ENCODE results near the gene CUEDC1.
"Not testable (repeated sequence)": the region's sequence is repeated elsewhere in the genome, so short reads cannot be mapped to it uniquely, and the experiment has no call there.

The CUEDC1 gene

DNA sequence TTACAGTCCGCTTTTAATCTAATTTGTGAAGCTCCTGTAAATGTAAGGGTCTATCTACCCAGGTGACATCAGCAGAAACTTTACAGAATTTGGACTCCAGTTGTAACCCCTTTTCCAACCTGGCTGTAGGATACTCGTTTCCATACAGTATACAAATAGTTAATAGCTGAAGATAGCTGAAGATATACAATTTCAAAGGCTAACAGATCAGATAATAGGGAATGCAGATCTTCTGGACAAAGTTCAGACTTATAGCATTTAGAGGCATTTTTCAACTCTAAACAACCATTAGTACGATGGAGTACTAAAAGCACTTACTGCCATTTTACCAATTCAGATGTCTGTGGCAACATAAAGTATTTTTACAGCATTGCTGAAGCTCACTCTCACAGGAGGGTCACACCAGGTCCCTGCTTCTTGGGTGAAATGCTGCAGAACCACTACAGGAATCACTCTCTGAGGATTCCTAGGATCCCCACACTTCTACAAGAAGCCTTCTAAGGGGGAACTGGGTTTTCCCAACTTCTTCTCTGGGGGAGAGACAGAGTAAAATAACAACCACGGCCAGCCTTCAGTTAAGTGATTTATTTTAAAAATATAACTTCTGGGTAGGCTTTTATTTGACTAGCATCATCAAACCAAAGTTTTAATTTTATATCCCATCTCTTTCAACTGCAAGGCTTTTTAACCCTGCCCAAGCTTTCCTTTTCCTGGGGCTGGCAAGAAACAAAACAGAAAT lies 29.9 kb upstream of the CUEDC1 start:
- DNase-seq, result no peak

DNA sequence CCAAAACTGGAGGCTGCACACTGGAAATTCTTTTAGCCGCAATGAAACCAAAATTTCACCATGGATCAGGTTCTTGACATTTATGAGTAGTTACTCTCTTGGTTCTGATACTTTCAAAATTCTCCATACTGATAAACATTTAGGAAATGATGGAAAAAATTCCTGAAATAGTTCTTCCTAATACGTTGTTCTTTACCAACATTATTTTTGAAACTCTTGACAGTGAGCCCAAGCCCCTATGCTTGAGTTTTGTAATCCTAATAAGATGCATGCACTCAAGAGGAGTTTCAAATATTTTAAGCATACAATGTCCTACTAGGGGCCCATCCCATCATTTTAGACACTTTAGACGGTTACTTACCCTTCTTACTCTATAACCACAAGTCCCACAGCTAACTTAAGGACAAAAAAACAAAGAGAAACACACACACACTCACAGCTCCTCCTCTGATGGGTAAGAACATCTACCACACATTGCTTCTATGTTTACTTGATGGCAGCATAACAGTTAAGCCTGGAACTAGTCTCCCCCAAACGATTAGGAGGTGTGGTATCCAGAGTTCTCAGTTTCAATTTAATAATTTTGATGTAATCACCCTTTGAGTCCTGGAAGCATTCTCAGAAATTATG lies 29.2 kb upstream of the CUEDC1 start:
- no peak for DNase-seq

- DNase-seq, result no peak
These were observed 28.2 kb upstream of the CUEDC1 start for GRCh38 chr17:57983446-57983845.

DNA sequence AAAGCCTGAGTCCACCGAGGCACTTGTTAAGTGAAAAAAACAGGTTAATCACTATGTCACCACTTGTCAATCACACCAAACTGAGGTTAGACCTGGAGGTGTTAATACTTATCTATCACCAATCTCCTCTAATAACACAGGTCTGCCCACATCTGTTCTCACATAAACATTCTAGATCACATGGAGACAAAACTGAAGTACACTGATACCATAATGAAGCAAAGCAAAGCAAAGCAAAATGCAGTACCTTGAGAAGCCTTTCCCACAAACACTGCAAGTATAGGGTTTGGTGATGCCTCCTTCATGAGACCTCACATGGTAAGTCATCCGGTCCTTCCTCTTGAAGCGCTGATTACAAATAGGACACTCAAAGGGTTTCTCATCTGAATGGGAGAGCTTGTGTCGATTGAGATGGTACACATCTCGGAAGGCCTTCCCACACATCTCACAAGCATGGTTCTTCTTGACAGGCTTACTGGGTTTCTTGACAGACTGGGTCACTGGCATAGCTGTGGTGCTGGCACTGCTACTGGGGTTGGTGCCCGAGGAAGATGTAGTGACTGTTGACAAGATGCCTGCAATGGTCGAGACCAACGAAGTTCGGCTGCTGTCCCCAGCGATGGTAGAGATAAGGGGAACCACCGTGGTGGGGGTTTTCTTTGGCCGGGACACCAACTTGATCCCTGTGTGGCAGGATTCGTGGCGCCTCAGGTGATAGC lies 27.4 kb upstream of the CUEDC1 start:
- no peak for DNase-seq

GRCh38 chr17:57980522-57980921 lies 25.3 kb upstream of the CUEDC1 start:
- DNase-seq, result no peak

DNA sequence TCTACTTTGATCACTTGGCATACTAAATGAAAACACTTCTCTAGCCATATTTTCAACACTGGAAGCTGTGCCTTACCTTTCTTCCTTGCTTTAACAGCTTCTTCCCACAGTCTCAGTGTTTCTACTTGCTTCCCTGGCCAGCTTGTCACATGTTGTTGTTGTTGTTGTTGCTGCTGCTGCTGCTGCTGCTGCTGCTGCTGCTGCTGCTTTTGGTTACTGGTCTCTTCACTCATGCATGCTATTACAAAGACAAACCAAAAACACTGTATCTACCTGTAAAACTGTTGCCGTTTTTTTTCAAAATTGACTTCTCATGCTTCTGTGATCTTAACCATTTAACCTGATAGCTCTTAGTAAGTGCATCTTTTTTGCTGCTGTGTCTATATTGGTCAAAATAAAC lies 23.9 kb upstream of the CUEDC1 start:
- DNase-seq, result no peak

DNA sequence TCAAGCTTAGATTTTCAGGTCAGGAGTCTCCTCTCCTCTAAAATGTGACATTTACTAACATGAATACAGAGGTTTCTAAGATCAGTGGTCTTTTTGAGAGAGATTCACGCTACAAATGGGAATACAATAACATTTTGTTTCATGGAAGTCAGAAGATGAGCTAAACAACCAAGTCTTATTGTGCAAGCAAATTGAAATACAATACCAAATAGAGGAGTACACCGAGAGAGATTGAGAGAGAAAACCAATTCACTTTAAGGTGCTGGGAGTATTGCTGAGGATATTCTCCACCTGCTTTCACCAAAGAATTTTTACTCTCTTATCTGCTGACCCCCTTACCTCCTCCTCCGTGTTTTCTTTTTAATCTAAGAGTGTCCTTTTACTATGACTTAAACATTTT lies 21.4 kb upstream of the CUEDC1 start:
- DNase-seq, result no peak

DNA sequence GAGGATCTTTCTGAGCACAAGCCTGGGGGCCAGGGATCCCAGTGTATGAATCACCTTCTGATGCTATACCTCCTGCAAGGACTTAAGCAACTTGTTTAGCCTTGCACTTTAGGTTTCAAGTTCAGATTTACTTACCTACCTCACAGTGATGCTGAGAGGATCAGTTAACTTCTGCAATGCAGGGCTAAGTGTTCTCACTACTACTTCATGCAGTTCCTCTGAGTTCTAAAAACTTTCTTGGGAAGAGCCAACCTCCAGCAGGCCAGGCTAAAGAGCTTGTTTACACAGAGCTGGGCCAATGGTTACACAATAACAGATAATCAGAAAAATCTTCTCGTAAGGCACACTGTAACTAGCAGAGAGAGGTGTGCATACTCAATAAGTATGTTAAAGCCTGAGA lies 19.8 kb upstream of the CUEDC1 start:
- DNase-seq, result no peak

DNA sequence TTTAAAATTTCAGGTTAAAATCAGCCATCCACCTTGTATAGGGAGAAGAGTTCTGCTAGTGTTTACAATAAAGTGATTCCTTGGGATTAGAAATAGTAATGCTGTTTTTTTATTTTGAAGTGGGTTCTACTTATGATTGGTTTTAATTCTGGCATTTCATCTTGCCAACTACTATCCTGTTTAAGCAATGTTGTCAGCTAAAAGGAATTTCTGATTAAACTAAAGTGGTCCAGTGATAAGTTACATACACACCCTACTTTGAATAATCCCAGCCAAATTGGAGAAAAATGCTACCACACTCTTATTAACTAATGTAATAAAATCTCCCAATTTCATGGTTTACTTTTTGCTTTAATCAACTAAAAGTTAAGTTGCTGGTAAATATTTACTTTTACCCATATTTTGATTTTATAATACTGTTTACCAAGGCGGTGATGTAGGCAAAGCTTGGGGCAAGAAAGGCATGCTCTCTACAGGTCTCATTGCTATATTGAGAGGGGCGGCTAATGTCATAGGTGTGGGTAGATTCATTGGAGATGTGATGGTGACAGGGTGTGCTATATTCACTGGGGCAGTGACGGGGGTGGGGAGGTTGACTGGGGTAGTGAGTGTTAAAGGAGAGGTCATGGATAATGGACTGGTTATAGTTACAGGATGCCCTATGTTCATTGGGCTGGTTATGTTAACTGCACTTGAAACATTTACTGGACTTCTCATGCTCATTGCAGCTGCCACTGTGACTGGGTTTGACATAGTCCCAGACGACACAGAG lies 19.0 kb upstream of the CUEDC1 start:
- DNase-seq, result not testable (repeated sequence)

- no peak for DNase-seq
These were observed 16.9 kb upstream of the CUEDC1 start for GRCh38 chr17:57972151-57972550.

- DNase-seq, result no peak
These were observed 16.4 kb upstream of the CUEDC1 start for GRCh38 chr17:57971572-57971971.

DNA sequence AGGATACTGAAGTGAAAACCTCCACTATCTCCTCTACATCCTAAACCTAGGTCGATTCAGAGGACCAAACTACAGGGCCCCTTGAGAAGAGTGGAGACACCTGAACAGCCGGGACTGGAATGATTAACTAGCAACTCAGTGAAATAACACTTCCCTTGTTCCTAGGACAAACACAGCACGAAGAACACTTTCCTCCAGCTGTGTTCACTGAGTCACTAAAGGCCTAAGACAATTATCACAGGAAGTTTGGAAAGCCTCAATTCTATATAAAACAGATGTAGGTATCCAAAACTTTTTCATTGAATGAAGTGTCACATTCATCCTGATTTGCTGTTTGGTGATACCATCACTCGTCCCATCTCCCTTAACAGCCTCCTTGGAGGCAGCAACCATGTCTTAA lies 15.5 kb upstream of the CUEDC1 start:
- DNase-seq, result no peak

DNA sequence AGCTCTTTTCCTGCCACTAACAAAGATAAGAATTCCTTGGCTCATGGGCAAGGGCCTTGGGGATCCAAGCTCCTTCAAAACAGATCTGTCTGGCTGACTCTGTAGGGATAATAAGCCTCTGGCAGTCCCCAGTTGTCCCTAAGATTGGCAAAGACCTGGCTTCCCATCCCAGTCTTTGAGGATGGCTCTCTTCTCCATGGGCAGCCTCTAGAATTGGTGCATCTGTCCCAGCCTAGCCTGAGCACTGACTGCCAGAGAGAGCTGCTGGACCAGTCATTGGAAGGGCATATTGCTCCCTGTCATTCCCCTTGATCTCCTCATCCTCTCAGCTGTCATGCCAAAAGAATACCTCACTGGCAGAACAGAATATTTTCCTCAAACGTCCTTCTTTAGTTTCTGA lies 13.2 kb upstream of the CUEDC1 start:
- no peak for DNase-seq

DNA sequence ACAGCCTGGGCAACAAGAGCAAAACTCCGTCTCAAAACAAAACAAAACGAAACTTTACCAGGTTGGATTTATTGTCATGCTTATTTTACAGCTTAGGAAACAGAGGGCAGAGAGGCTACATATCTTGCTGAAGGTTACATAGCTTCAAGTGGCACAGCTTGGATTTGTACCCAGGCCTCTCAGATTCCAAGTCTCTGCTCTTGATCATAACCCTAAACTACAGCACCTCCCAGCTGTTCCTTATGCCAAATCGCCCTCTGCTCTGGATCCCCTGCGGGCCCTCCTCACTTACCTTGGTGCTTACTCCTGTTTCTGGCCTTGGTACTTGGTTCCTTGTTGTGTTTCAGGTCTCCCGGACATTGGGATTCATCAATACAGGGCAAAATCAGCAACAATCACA lies 11.7 kb upstream of the CUEDC1 start:
- DNase-seq, result no peak

DNA sequence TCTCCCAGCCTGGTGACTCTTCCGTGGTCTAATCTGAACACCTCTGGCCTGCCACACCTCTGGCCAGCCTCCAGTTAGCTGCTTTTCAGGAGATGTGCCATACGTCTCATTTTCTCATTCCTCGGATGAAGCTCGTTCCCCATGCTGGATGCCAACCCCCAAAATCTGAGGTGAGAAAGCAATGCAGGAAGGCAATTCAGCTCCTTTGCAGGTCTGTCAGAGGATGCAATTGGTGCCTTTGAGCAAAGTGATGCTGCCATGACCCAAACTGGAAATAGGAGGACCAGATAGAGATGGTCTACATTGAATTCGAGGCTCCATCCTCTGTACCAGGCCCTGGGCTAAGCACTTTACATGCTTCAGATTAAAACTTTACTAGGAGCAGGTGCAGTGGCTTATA lies 11.0 kb upstream of the CUEDC1 start:
- no peak for DNase-seq

DNA sequence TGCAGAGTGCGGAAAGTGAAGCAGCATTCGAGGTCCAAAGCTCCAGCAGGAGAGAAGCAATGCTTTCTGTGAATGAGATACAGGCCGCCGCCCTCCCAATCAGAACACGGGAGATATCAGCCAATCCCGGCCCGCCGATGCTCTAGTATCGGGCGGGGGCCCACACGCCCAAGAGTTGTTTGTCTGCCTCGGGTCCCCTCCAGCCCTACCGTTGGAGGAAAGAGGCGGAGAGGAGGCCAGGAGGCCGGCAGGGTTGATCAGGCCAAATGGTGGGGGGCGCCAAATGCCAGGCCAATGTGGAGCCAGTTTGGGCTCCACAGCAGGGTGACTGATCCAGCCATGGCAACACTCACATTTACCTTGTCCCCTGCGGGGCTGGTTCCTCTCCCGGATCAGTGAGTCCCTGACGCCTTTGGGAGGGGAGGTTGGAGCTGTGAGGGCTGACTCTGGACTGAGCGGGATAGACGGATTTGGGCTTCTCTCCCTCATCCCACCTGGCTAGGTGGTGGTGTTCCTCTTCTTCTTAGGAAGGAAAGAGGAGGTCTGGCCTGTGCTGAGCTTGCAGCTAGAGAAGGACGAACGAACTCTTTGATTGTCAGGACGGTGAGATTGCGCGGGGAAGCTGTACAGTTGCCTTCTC lies 10.4 kb upstream of the CUEDC1 start:
- no peak for DNase-seq

DNA sequence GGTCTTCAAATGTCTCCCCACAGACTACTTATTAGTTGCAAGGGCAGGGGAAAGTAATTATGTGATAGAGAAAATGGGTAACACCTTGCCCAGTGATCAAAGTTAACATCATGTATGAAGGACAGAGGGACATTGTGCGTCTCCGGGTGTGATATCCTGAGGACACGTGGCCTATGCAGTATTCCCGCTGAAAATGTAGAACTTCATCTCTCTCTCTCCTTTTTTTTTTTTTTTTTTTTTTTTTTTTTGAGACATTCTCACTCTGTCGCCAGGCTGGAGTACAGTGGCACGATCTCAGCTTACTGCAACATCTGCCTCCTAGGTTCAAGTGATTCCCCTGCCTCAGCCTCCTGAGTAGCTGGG lies 7.9 kb upstream of the CUEDC1 start:
- DNase-seq, result no peak

- no peak for DNase-seq
These were observed 7.3 kb upstream of the CUEDC1 start for GRCh38 chr17:57962279-57963148.

GRCh38 chr17:57959929-57960328 lies 4.7 kb upstream of the CUEDC1 start:
- no peak for DNase-seq

DNA sequence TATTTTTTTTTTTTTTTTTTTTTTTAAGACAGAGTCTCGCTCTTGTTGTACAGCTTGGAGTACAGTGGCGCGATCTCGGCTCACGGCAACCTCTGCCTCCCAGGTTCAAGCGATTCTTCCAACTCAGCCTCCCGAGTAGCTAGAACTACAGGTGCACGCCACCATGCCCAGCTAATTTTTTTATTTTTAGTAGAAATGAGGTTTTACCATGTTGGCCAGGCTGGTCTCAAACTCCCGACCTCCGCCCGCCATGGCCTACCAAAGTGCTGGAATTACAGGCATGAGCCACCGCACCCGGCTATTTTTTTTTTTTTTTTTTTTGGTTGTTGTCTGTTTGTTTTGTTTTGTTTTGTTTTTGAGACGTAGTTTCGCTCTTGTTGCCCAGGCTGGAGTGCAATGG lies 3.2 kb upstream of the CUEDC1 start:
- not testable (repeated sequence) for DNase-seq

DNA sequence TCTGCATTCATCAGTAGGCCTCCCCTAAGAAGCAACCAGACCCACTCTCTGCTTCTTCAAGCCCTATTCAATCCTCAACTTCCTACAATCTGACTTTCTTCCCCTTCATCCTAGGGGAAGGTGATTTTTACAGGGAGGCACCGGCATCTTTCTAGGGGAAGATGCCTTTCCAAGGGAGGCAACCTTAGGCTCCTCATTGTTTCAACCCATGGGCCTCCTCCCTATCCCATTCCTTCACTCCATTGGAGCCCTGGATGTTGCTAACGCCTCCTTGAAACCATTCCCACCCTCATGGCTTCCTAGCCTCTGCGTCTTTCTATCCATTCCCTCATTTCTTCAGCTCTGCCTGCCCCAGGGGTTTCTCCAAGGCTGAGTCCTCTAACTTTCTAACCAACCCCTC lies 2.7 kb upstream of the CUEDC1 start:
- DNase-seq, result no peak
